Thyroid gland (tissue), 4 donors: ENCODE data around the gene DLGAP4. TPM values are rescaled to one million over a fixed set of nuclear protein-coding genes. Genes with fewer than 3 reads are reported as not detected.

Source experiments
- DNase-seq, 2 donors: peaks; one replicate each; pipeline ENCODE4 v3.0.0-alpha.2; 2019
- H3K27ac ChIP-seq, 3 donors: fragments of 200-600 bp; sonication (generic); 1 replicate in 2 of 3; 2 replicates in 1 of 3; pipeline ENCODE4 v1.5.1; 2016 to 2019; ENCODE audit warnings: mild to moderate bottlenecking in 1 of 3, moderate library complexity in 1 of 3
- H3K27me3 ChIP-seq: fragments of 200-600 bp; sonication (generic); one replicate; pipeline ENCODE4 v1.5.1; 2019
- H3K36me3 ChIP-seq, 2 donors: fragments of 200-600 bp; sonication (generic); one replicate each; pipeline ENCODE4 v1.5.1; 2016 to 2019
- H3K4me1 ChIP-seq, 2 donors: fragments of 200-600 bp; sonication (generic); one replicate each; pipeline ENCODE4 v1.5.1; 2017 to 2019
- H3K4me3 ChIP-seq, 3 donors: fragments of 200-600 bp; sonication (generic); replicated peaks in 1 of 3; 1 replicate in 2 of 3; 2 replicates in 1 of 3; pipeline ENCODE4 v1.5.1; 2016; ENCODE audit warnings: mild to moderate bottlenecking in 1 of 3
- H3K9me3 ChIP-seq: fragments of 200-600 bp; sonication (generic); one replicate; pipeline ENCODE4 v1.5.1; 2017
- POLR2A ChIP-seq, 2 donors: fragments of 450-650 bp; IDR thresholded peaks; one replicate each; pipeline ENCODE4 v1.6.1; 2017; ENCODE audit warnings: antibody characterized with exemption in 2 of 2, mild to moderate bottlenecking in 2 of 2, moderate library complexity in 1 of 2
- WGBS, 2 donors: methylation state at CpG; one replicate each; pipeline ENCODE4 v1.1.5; 2017; 5-methylcytosine and 5-hydroxymethylcytosine counted together
- intact Hi-C: fragments of 100-400 bp; cut with DNase I; formaldehyde crosslinking; loops from one replicate; pipeline ENCODE4 v1.15.1; 2023
- total RNA-seq, 4 donors: library from RNA; depleted of rRNA; stranded (reverse); fragments of >200 nt; gene quantifications; one replicate each; pipeline ENCODE4 v1.2.3, GENCODE V29; 2016
- TF ChIP-seq, protein P1 (sequence below), 6 experiments: fragments of 200-600 bp in 3 of 6; fragments of 450-650 bp in 3 of 6; sonication (generic) in 3 of 6; IDR thresholded peaks; one replicate each; pipeline ENCODE4 v1.5.1; 2016 to 2019; ENCODE audit warnings: antibody characterized with exemption in 6 of 6, mild to moderate bottlenecking in 2 of 6, inconsistent platforms in 1 of 6, moderate library complexity in 1 of 6

The DLGAP4 gene
- total RNA-seq, 4 donors from 2014 or later: 29.3 to 52.4 (median 41.5) TPM

DNA sequence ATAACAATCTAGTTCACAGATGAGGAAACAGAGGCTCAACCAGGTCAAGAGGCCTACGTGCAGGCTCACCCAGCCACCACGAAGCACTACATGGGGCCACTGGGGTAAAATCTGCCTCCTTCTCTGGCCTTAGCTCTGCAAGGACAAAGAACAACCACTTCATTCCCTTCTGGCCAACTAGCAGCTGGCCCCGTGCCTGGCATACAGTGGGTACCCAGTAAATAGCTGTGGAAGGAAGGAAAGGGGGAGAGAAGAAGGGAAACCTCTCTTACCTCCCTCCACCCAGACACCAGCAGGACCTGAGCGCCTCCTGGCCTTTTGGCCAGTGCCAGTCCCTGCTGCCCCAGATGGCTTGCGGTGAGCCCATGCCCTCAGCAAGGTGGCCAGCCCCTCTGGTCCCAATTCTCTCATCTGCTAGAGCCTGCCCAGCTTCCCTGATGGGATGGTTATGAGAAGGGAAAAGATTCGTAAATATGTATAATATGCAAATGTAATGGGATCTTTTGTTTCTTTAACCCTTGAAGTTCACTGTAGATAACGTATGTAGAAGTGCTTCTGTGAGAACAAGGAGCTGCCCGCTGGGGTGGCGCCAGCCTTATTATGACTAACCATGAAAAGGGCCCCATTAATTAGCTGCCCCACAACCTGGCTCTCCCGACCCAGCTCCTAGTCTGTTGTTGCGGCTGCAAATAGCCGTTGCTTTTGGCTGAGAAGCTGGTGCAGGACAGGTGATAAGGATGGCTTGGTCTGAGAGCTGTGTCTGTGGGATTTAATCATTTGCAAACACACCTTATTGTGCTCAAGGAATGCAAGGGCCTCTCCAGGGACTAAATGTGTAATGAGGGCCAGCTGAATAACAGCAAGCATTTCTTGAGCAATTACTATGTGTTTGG is 62.0 kb downstream of the DLGAP4 start:
- no peak for DNase-seq
- no peak for TF ChIP-seq POLR2A (IDR thresholded peaks at IDR 0.05)
- TF ChIP-seq, protein P1, sequence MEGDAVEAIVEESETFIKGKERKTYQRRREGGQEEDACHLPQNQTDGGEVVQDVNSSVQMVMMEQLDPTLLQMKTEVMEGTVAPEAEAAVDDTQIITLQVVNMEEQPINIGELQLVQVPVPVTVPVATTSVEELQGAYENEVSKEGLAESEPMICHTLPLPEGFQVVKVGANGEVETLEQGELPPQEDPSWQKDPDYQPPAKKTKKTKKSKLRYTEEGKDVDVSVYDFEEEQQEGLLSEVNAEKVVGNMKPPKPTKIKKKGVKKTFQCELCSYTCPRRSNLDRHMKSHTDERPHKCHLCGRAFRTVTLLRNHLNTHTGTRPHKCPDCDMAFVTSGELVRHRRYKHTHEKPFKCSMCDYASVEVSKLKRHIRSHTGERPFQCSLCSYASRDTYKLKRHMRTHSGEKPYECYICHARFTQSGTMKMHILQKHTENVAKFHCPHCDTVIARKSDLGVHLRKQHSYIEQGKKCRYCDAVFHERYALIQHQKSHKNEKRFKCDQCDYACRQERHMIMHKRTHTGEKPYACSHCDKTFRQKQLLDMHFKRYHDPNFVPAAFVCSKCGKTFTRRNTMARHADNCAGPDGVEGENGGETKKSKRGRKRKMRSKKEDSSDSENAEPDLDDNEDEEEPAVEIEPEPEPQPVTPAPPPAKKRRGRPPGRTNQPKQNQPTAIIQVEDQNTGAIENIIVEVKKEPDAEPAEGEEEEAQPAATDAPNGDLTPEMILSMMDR (IDR thresholded peaks at IDR 0.05): no peak
- Histone ChIP-seq H3K36me3 (no peaks in the 10 kb centered on the region), H3K4me1 (no peaks in the 10 kb centered on the region), H3K9me3 (no peaks in the 10 kb centered on the region), H3K27ac (no peak overlapping the region), H3K27me3 (no peaks in the 10 kb centered on the region), H3K4me3 (no peak overlapping the region)
- intact Hi-C loops: no loop called here
- 51% methylated on average over 12 of the region's 12 CpGs for WGBS, 2 donors

DNA sequence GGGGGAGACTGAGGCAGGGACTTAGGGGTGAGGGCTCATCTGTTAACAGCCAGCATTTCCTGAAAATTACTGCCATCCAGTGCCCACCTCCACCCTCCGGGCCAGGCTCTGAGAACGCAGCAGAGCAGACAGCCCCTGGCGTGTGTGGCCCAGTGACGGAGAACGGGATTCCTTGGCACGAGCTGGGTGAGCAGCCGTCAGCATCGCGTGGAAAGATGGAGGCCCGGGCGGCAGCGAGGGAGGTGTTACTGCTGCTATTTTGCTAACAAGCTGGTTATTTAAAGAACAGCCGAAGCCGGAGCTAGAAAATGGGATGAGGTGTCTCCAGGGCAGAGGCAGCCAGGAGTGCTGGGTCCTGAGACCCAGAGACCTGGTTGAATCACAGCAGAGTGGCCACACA is 62.7 kb downstream of the DLGAP4 start:
- intact Hi-C loops: no loop called here

DNA sequence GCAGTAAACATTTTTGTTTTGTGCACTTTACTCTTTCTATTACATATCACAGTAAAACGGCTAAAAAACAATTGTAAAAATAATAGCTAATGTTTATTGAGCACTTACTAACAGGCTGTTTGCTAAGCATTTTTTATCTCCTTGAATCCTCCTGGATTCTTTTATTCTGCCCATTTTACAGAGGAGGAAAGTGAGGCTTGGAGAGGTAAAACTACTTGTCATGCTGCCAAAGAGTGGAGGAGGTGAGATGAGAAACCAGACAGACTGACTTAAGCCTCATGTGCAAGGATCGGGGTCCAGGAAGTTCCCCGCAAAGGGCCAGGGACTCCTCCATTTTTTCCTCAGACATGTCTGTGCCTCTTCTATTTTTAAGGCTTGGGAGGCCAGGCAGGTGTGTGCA is 63.6 kb downstream of the DLGAP4 start:
- Histone ChIP-seq H3K9me3 (no peaks in the 10 kb centered on the region), H3K4me1 (no peaks in the 10 kb centered on the region), H3K27me3 (no peaks in the 10 kb centered on the region), H3K36me3 (no peaks in the 10 kb centered on the region), H3K27ac (no peak overlapping the region), H3K4me3 (no peak overlapping the region)
- intact Hi-C loops: no loop called here
- DNase-seq: no peak
- 77 to 85% methylated on average over 3 of the region's 3 CpGs for WGBS, 2 donors
- TF ChIP-seq, protein P1 (IDR thresholded peaks at IDR 0.05): no peak
- TF ChIP-seq POLR2A (IDR thresholded peaks at IDR 0.05): no peak

More for the DNA sequence above, 62.7 kb downstream of the DLGAP4 start:
- no peaks in the 10 kb centered on the region for H3K36me3 ChIP-seq
- no peaks in the 10 kb centered on the region for H3K27me3 ChIP-seq
- no peaks in the 10 kb centered on the region for H3K4me1 ChIP-seq
- 86 to 90% methylated on average over 14 of the region's 14 CpGs for WGBS, 2 donors
- H3K9me3 ChIP-seq: no peaks in the 10 kb centered on the region
- H3K27ac ChIP-seq: no peak overlapping the region
- DNase-seq: no peak
- H3K4me3 ChIP-seq: no peak overlapping the region
- TF ChIP-seq, protein P1 (IDR thresholded peaks at IDR 0.05): no peak
- TF ChIP-seq POLR2A (IDR thresholded peaks at IDR 0.05): no peak

DNA sequence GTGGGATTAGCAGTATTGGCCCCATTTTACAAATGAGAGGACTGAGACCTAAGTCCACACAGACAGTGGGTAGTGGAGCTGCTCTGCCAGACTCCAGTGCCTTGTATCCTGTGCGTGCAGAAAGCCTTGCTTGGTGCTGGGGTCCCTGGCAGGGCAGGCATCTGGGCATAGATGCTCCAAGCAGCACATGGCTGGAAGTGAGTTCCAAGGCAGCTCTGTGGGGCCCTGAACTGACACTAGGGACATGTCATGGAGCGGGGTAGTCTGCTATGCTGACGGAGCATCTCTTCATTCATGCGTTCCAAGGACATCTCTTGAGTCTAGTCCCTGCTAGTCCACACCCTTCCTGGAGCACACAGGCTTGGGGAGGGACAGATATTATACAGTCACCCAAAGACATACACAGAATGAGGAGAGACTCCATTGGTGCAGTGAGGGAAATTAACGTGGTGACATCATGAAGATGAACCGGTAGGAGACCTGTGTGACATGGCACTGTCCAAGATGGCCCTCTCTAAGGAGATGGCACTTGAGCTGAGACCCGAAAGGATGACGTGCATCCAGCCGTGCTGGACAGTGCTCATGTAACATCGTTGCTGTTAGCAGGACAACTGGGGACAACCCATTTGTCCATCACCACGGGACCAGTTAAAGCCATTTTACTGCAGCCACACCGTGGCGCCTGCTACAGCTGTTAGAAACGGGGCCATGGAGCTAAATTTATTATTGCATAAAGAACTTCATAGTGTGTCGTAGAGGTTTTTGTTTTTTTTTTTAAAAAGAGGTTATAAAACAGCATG is 65.1 kb downstream of the DLGAP4 start:
- no peaks in the 10 kb centered on the region for H3K9me3 ChIP-seq
- no peaks in the 10 kb centered on the region for H3K27me3 ChIP-seq
- DNase-seq: no peak
- H3K27ac ChIP-seq: no peak overlapping the region
- H3K4me1 ChIP-seq: no peaks in the 10 kb centered on the region
- H3K4me3 ChIP-seq: no peak overlapping the region
- TF ChIP-seq POLR2A (IDR thresholded peaks at IDR 0.05): no peak
- TF ChIP-seq, protein P1 (IDR thresholded peaks at IDR 0.05): no peak
- intact Hi-C loops: no loop called here
- 70 to 79% methylated on average over 15 of the region's 15 CpGs for WGBS, 2 donors
- no peaks in the 10 kb centered on the region for H3K36me3 ChIP-seq

DNA sequence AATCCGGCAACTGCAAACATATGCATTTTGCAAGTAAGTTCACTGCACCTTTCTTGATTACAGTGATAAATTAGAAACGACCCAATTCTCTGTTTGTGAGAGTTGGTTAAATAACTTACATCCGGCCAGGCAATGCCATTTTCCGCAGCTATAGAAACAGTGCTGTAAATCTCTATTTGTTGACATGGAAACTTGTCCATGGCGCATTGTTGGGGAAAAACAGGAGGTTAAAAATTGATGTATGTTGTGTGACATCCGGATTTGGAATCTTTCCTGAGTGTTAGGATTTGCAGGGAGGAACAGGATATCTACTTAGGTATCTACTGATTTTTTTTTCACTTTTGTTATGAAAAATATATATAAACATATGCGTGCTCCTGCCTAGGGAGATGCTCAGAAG is 66.5 kb downstream of the DLGAP4 start:
- Histone ChIP-seq H3K4me1 (no peaks in the 10 kb centered on the region), H3K4me3 (no peak overlapping the region), H3K9me3 (no peaks in the 10 kb centered on the region), H3K36me3 (no peaks in the 10 kb centered on the region), H3K27ac (no peak overlapping the region), H3K27me3 (no peaks in the 10 kb centered on the region)
- WGBS, 2 donors: 69 to 74% methylated on average over 7 of the region's 7 CpGs
- intact Hi-C loops: no loop called here
- TF ChIP-seq POLR2A (IDR thresholded peaks at IDR 0.05): no peak
- TF ChIP-seq, protein P1 (IDR thresholded peaks at IDR 0.05): no peak
- DNase-seq: no peak
